HCT116 (cell line): Measurements from ENCODE around the gene NFIA. TPM values are rescaled to one million over a fixed set of nuclear protein-coding genes. Genes with fewer than 3 reads are reported as not detected.

Experiments
- ATAC-seq: fragments of 200-7000 bp; cut with Tn5 transposase; 2 replicates; pipeline ENCODE4 v1.9.1; 2020; ENCODE audit warnings: mild to moderate bottlenecking, moderate library complexity
- BruUV-seq: library from RNA; stranded (reverse); fragments of 400-500 nt; replicated peaks from 2 replicates; lab custom pipeline; 2021; lab: Mats Ljungman, UMichigan
- CTCF ChIA-PET: fragments of 300-600 bp; sonication (Branson Sonifier 250); formaldehyde crosslinking; loops from one replicate; lab custom pipeline; 2021; ENCODE audit warnings: antibody characterized with exemption; lab: Charles Lee
- POLR2A ChIA-PET: fragments of 300-600, 350-600 bp; sonication (Branson Sonifier 250); formaldehyde crosslinking; loops from one replicate; lab custom pipeline; 2021; ENCODE audit warnings: antibody characterized with exemption; lab: Charles Lee
- RAD21 ChIA-PET, 2 experiments: fragments of 300-600 bp; sonication (Branson Sonifier 250); formaldehyde crosslinking; loops; one replicate each; lab custom pipeline; 2023; ENCODE audit warnings: low total read pairs in 2 of 2; ENCODE audit not compliant: uncharacterized antibody in 2 of 2, unreplicated experiment in 2 of 2, low non-redundant PET in 1 of 2; lab: Charles Lee
- DNase-seq: peaks from one replicate; pipeline ENCODE4 v3.0.0-alpha.2; 2010; ENCODE audit warnings: low read depth, low spot score
- H2AFZ ChIP-seq: fragments of 200-600 bp; shearing (Covaris generic), sonication (generic); 2 replicates; pipeline ENCODE4 v1.6.1; 2017; ENCODE audit warnings: low read depth, mixed run types, mixed read lengths, antibody characterized with exemption, low read length; ENCODE audit not compliant: poor library complexity, severe bottlenecking
- H3K27ac ChIP-seq: 2 replicates; pipeline ENCODE4 v1.5.1; 2012; ENCODE audit warnings: low read depth, low read length
- H3K27me3 ChIP-seq: fragments of 200-600 bp; sonication (generic); 2 replicates; pipeline ENCODE4 v1.6.1; 2016; ENCODE audit warnings: mixed run types, low read length, mixed read lengths; ENCODE audit not compliant: insufficient read depth
- H3K36me3 ChIP-seq, 2 experiments: fragments of 200-500 bp in 1 of 2; fragments of 200-600 bp in 1 of 2; sonication (Bioruptor generic) in 1 of 2; sonication (generic) in 1 of 2; 2 replicates each; pipeline versions ENCODE4 v1.5.1 to v1.6.1; 2014 to 2016; ENCODE audit warnings: low read length in 2 of 2, inconsistent platforms in 1 of 2, mixed read lengths in 1 of 2, mixed run types in 1 of 2; ENCODE audit not compliant: insufficient read depth in 2 of 2, control insufficient read depth in 1 of 2
- H3K4me1 ChIP-seq, 2 experiments: fragments of 200-600 bp in 1 of 2; sonication (generic) in 1 of 2; 2 replicates each; pipeline versions ENCODE4 v1.5.1 to v1.6.1; 2012 to 2017; ENCODE audit warnings: low read length in 2 of 2, inconsistent platforms in 1 of 2, mild to moderate bottlenecking in 1 of 2, mixed read lengths in 1 of 2, mixed run types in 1 of 2, moderate library complexity in 1 of 2; ENCODE audit not compliant: insufficient read depth in 2 of 2, control insufficient read depth in 1 of 2
- H3K4me2 ChIP-seq: fragments of 200-600 bp; sonication (generic); 2 replicates; pipeline ENCODE4 v1.6.1; 2017; ENCODE audit warnings: mixed run types, low read length, mixed read lengths
- H3K4me3 ChIP-seq, 2 experiments: fragments of 200-600 bp in 1 of 2; sonication (generic) in 1 of 2; replicated peaks in 1 of 2; 2 replicates each; pipeline ENCODE4 v1.5.1; 2011 to 2016; ENCODE audit warnings: low read length in 2 of 2, control low read depth in 1 of 2, low read depth in 1 of 2, mild to moderate bottlenecking in 1 of 2, mixed read lengths in 1 of 2, mixed run types in 1 of 2
- H3K79me2 ChIP-seq: fragments of 200-600 bp; sonication (generic); 2 replicates; pipeline ENCODE4 v1.6.1; 2017; ENCODE audit warnings: mild to moderate bottlenecking, mixed run types, low read length, moderate library complexity, mixed read lengths; ENCODE audit not compliant: insufficient read depth
- H3K9ac ChIP-seq: fragments of 200-600 bp; sonication (generic); 2 replicates; pipeline ENCODE4 v1.6.1; 2016; ENCODE audit warnings: low read length, mixed read lengths
- H3K9me2 ChIP-seq: fragments of 200-600 bp; sonication (generic), shearing (Covaris generic); 2 replicates; pipeline ENCODE4 v1.6.1; 2017; ENCODE audit warnings: mixed run types, mild to moderate bottlenecking, moderate library complexity; ENCODE audit not compliant: insufficient read depth
- H3K9me3 ChIP-seq, 2 experiments: fragments of 200-500 bp in 1 of 2; fragments of 200-600 bp in 1 of 2; sonication (Bioruptor generic) in 1 of 2; sonication (generic) in 1 of 2; 2 replicates each; pipeline ENCODE4 v1.6.1; 2014 to 2017; ENCODE audit warnings: low read length in 2 of 2, mixed read lengths in 2 of 2, inconsistent platforms in 1 of 2, low read depth in 1 of 2, mild to moderate bottlenecking in 1 of 2, mixed run types in 1 of 2, moderate library complexity in 1 of 2; ENCODE audit not compliant: control insufficient read depth in 1 of 2, insufficient read depth in 1 of 2
- H4K20me1 ChIP-seq: fragments of 200-600 bp; sonication (generic), shearing (Covaris generic); 2 replicates; pipeline ENCODE4 v1.6.1; 2017; ENCODE audit warnings: mixed run types, mild to moderate bottlenecking, moderate library complexity; ENCODE audit not compliant: insufficient read depth
- EZH2 ChIP-seq: fragments of 200-600 bp; sonication (generic); IDR thresholded peaks from 2 replicates; pipeline ENCODE4 v1.6.1; 2017; ENCODE audit warnings: antibody characterized with exemption, mixed run types
- POLR2A ChIP-seq: IDR thresholded peaks from 2 replicates; pipeline ENCODE4 v1.7.0; 2011; ENCODE audit warnings: borderline replicate concordance; ENCODE audit not compliant: insufficient read depth, insufficient read length; ENCODE audit errors: extremely low read depth
- SP1 ChIP-seq: IDR thresholded peaks from 2 replicates; pipeline ENCODE4 v1.6.1; 2012; ENCODE audit warnings: low read depth
- SRF ChIP-seq: IDR thresholded peaks from 2 replicates; pipeline ENCODE4 v1.6.1; 2012; ENCODE audit warnings: low read depth
- YY1 ChIP-seq: IDR thresholded peaks from 2 replicates; pipeline ENCODE4 v1.6.1; 2011; ENCODE audit warnings: low read length, low read depth, moderate library complexity, mild to moderate bottlenecking; ENCODE audit not compliant: insufficient replicate concordance; ENCODE audit errors: extremely low read depth
- ZFX ChIP-seq: fragments of 450-650 bp; IDR thresholded peaks from 2 replicates; pipeline ENCODE4 v1.6.1; 2017
- ZNF274 ChIP-seq: fragments of 200-500 bp; sonication (Bioruptor generic); IDR thresholded peaks from 2 replicates; pipeline ENCODE4 v1.6.1; 2014; ENCODE audit warnings: mild to moderate bottlenecking, low read depth, low read length, inconsistent platforms
- intact Hi-C: fragments of 100-400 bp; cut with micrococcal nuclease; formaldehyde crosslinking; loops from 2 replicates; pipeline ENCODE4 v1.10.0; 2022
- total RNA-seq: library from RNA; stranded (reverse); gene quantifications from one replicate; pipeline ENCODE4 v1.2.1, GENCODE V29; 2021; ENCODE audit not compliant: unreplicated experiment
- TF ChIP-seq, protein P1 (sequence below): IDR thresholded peaks from 2 replicates; pipeline ENCODE4 v1.6.1; 2012; ENCODE audit warnings: low read depth
- TF ChIP-seq, protein P2 (sequence below), 3 experiments: fragments of 200-600 bp in 1 of 3; sonication (generic) in 1 of 3; IDR thresholded peaks in 2 of 3; conservative IDR thresholded peaks in 1 of 3; 2 replicates each; pipeline ENCODE4 v1.5.1; 2012 to 2017; ENCODE audit warnings: low read depth in 2 of 3, low read length in 2 of 3, antibody characterized with exemption in 1 of 3, borderline replicate concordance in 1 of 3, control low read depth in 1 of 3, mild to moderate bottlenecking in 1 of 3, mixed read lengths in 1 of 3, mixed run types in 1 of 3, moderate library complexity in 1 of 3; ENCODE audit not compliant: insufficient read depth in 1 of 3

The NFIA gene
- total RNA-seq, 1 experiment from 2014 or later = 17.2 TPM

DNA sequence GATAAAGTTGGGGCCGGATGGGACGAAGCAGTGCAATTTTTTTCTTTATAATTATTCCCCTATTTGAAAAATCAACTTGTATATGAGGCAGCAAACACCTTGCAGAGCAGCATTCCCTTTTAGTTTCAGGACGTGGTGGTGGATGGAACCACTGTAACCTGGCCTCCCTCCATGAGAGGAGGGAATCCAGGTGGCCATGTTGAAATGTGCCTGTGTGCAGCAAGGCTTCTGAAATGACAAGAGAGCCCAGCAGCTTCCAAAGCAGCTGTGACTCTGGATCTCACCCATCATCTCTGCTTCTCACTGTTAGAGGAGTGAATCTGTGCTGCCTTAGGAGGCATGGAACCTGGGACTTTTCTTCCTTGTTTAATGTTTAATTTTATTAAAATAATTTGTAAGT, 42.3 kb downstream of the NFIA start (continued):
- TF ChIP-seq, protein P1, sequence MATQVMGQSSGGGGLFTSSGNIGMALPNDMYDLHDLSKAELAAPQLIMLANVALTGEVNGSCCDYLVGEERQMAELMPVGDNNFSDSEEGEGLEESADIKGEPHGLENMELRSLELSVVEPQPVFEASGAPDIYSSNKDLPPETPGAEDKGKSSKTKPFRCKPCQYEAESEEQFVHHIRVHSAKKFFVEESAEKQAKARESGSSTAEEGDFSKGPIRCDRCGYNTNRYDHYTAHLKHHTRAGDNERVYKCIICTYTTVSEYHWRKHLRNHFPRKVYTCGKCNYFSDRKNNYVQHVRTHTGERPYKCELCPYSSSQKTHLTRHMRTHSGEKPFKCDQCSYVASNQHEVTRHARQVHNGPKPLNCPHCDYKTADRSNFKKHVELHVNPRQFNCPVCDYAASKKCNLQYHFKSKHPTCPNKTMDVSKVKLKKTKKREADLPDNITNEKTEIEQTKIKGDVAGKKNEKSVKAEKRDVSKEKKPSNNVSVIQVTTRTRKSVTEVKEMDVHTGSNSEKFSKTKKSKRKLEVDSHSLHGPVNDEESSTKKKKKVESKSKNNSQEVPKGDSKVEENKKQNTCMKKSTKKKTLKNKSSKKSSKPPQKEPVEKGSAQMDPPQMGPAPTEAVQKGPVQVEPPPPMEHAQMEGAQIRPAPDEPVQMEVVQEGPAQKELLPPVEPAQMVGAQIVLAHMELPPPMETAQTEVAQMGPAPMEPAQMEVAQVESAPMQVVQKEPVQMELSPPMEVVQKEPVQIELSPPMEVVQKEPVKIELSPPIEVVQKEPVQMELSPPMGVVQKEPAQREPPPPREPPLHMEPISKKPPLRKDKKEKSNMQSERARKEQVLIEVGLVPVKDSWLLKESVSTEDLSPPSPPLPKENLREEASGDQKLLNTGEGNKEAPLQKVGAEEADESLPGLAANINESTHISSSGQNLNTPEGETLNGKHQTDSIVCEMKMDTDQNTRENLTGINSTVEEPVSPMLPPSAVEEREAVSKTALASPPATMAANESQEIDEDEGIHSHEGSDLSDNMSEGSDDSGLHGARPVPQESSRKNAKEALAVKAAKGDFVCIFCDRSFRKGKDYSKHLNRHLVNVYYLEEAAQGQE = no peak
- no peak for TF ChIP-seq EZH2
- TF ChIP-seq ZNF274 = no peak
- TF ChIP-seq, all 23 proteins: peak for 0

DNA sequence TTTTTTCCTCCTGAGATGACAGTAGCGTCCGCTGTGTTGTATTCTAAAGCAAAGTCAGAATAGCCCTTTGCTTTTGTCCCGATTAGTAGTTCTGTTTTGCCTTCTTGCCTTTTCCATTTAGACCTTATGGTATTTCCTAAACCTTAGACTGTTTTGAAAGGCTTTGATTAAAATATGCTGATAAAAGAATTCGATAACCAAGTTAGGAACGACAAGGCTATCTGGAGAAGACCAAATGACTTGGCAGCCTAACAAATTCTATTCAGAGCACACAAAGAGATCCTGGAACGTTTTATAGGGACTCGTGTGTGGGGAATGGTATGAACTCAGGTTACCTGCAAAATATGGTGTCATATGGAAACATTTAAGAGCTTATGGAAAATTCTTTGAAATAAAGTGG, 42.9 kb downstream of the NFIA start:
- no peaks in the 10 kb centered on the region for H3K9me2 ChIP-seq
- intact Hi-C loops = no loop called here
- no peaks in the 10 kb centered on the region for H3K27me3 ChIP-seq
- CTCF ChIA-PET = no interaction called here
- no peaks in the 10 kb centered on the region for H4K20me1 ChIP-seq
- RAD21 ChIA-PET = no interaction called here
- H3K9ac ChIP-seq = no peak overlapping the region
- no peak overlapping the region for H3K4me3 ChIP-seq
- BruUV-seq = no TSS peak
- POLR2A ChIA-PET = no interaction called here
- no peaks in the 10 kb centered on the region for H3K9me3 ChIP-seq
- DNase-seq = no peak
- H2AFZ ChIP-seq = no peak overlapping the region
- ATAC-seq = no peak
- no peaks in the 10 kb centered on the region for H3K4me1 ChIP-seq
- no peak overlapping the region for H3K27ac ChIP-seq
- no peaks in the 10 kb centered on the region for H3K36me3 ChIP-seq
- H3K4me2 ChIP-seq = no peak overlapping the region
- no peak for TF ChIP-seq YY1
- TF ChIP-seq ZNF274 = no peak
- no peak for TF ChIP-seq ZFX
- TF ChIP-seq, protein P2, sequence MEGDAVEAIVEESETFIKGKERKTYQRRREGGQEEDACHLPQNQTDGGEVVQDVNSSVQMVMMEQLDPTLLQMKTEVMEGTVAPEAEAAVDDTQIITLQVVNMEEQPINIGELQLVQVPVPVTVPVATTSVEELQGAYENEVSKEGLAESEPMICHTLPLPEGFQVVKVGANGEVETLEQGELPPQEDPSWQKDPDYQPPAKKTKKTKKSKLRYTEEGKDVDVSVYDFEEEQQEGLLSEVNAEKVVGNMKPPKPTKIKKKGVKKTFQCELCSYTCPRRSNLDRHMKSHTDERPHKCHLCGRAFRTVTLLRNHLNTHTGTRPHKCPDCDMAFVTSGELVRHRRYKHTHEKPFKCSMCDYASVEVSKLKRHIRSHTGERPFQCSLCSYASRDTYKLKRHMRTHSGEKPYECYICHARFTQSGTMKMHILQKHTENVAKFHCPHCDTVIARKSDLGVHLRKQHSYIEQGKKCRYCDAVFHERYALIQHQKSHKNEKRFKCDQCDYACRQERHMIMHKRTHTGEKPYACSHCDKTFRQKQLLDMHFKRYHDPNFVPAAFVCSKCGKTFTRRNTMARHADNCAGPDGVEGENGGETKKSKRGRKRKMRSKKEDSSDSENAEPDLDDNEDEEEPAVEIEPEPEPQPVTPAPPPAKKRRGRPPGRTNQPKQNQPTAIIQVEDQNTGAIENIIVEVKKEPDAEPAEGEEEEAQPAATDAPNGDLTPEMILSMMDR (IDR thresholded peaks at IDR 0.05 in 2 of 3, conservative IDR thresholded peaks at IDR 0.05 in 1 of 3; ENCODE audit: borderline replicate concordance in 1 of 3, insufficient read depth in 1 of 3, low read depth in 2 of 3, low read length in 2 of 3) = no peak
- TF ChIP-seq SP1 = no peak
- TF ChIP-seq SRF = no peak
- no peak for TF ChIP-seq POLR2A
- H3K79me2 ChIP-seq = peaks cover 3% of the 10 kb centered on the region; the same call in 1 of the 2 replicates
